Fibroblast of skin of left biceps (primary cell): ENCODE data around the gene ACKR2.
"Not testable (repeated sequence)": the region's sequence is repeated elsewhere in the genome, so short reads cannot be mapped to it uniquely, and the experiment has no call there.

ENCODE experiments used
- DNase-seq, 2 experiments: peaks; one replicate each; pipeline ENCODE4 v3.0.0-alpha.2; 2013; ENCODE audit warnings: low read depth in 2 of 2

Gene ACKR2

DNA sequence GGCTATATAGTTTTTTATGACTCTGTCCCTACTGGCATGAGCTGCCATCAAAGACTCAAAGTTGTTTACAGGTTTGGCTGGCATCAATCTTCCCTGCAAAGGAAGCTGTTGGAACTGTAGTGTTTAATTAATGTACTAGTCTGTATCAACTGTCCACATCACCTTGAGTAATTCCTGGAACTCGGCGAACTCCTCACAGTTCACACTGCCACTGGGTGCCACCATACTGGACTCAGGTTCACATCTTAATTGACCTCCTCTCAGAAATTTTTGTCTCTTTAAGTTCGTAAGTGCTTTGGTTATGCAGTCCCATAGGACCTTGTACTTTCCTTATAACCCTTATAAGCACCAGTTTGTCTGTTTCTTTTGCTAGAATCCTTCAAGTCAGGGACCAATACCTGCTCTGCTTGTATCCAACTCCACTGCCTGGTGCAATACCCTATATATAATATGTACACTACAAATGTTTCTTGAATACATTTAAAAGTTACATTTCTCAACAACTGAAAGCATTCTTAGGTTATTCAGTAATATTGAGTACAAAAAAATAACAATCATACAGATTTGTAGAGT, 8.1 kb upstream of the ACKR2 start:
- DNase-seq, result no peak

DNA sequence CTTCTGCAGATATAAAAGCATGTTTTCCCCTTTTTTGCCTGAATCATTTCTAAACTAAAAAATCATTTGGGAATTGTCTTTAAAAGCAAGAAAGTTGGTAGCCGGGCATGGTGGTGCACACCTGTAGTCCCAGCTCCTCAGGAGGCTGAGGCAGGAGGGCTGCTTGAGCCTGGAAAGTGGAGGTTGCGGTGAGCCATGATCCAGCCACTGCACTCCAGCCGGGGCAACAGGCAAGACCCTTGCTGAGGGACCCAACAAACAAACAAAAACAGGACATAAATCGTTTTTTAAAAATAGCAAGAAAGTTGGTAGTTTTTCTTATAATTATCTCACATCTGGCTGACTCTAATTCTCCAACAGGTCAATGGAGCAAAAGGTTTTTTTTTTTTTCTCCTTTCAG, 7.5 kb upstream of the ACKR2 start:
- no peak for DNase-seq

DNA sequence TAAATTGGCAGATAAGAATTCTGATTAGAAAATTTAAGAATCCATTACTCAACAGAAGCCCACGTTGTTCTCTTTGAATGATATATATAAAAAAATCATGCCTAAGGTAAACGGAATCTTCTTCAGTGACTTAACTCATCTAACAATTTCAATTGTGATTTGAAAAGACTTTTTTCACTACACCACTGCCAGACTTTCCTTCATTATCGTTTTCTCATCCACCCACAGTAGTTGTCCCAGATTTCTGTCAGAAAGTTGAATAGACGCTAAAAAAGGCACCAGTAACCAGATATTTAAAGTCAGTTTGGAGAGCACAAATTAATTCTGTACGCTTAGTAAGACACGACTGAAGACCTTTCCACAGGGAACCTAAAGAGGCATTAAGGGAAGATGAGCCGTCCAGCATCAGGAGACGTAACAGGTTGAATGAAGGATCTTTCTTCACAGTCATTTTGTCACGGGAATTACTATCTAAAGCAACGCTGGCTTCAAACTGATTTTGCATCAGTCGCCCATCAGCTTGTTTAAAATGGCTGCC, 6.3 kb upstream of the ACKR2 start:
- no peak for DNase-seq

DNA sequence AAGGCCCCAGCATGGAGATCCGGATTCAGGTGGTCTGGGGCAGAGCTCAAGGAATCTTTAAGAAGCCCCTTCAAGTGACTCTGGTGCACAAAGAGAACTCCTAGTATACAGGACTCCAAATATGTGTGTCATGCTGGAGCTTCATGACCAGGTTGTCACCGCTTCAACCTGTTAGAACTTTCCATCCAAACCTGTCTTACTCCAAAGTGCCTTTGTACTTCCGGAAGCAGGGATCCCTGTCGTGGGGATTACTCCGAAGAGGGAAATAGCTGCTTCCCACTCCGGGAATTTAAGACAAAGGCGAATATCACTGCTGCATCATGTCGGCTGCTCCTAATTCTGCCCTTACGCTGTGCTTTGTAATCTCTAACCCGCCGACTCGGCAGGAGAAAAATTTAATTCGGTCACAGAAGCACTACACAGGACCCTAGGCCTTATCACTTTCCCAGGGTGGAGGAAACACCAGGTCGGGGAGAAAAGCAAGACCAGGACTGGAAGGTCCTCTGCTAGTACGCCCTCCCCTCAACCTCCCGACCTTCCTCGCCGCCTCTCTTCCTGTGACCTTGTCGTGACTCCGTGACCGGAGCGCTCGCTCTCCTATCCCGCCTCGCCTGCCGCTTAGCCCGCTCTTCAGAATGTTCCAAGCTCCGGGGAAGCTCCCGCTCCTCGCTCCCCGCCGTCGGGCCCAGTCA, 5.7 kb upstream of the ACKR2 start:
- DNase-seq, result no peak

- peak; percentile 78 to 82 for DNase-seq
These were observed 5.0 kb upstream of the ACKR2 start, which contains the start of gene HIGD1A for GRCh38 chr3:42804106-42804830. Gene HIGD1A (minus strand): TSS chr3:42804490. CDS start chr3:42794253, 10,237 bp downstream.

DNA sequence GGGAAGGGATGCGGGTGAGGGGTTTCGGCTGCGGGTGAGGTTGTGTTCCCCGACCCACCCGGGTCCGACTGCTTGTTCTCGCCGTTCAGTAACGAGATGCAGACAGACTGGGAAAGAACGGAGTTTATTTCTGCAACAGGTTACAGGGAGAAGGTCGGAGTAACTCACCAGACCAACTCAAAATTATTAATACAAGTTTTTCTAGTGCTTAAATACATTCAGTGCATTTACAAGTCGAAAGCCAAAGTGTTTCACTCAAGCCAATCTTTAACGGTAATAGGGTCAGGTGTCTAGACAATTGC, 4.5 kb upstream of the ACKR2 start:
- no peak for DNase-seq

DNA sequence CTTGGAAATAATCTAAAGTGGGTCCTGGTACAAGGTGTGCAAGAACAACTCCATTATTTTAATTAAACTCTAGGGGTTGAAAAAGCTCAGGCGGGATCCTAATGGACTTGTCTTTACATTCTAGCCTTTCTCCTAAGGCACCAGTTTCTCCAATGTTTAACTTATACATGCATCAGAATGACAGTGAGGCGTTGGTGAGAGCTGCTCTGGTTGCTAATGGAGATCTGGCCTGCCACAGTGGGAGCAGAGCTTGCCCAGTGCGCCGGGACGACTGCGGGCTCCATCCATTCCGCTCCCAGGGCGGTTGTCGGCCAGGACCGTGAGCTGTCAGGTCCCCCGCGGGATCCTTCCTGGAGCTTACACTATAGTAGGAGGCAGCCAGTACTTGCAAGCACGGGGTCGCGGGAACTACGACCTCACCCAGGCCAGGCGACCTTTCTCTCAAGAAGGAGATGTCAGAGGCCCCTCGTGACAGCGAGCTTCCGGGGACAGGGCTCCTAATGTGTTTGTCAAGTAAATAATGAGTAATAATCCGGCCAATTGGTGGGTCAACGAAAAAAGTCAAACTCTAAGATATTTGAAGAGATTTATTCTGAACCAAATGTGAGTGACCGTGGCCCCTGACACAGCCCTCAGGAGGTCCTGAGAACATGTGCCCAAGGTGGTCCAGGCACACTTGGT, 4.0 kb upstream of the ACKR2 start:
- DNase-seq, result no peak

DNA sequence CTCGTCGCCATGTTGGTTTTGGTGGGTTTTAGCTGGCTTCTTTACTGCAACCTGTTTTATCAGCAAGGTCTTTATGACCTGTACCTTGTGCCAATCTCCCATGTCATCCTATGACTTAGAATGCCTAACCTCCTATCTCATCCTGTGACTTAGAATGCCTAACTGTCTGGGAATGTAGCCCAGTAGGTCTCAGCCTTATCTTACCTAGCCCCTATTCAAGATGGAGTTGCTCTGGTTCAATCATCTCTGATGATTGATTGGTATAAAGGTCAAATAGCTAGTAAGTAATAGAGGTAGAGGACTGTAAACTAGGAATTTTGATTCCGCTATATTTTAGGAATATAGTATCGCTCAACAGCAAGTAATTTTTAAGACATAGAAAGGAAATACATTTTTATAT, 1.3 kb upstream of the ACKR2 start:
- DNase-seq, result no peak

DNA sequence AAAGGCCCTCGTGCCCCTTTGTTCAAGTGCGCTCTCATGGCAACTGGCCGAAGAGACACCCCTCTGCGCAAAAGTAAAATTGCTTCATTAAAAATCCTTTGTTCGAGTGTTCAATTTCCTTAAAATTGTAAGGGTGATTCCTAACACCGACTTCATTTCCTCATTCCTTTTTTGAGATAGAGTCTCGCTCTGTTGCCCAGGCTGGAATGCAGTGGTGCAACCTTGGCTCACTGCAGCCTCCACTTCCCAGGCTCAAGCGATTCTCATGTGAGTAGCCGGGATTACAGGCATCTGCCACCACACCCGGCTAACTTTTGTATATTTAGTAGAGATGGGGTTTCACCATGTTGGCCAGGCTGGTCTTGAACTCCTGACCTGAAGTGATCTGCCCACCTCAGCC, 1.5 kb downstream of the ACKR2 start:
- DNase-seq, result not testable (repeated sequence)

DNA sequence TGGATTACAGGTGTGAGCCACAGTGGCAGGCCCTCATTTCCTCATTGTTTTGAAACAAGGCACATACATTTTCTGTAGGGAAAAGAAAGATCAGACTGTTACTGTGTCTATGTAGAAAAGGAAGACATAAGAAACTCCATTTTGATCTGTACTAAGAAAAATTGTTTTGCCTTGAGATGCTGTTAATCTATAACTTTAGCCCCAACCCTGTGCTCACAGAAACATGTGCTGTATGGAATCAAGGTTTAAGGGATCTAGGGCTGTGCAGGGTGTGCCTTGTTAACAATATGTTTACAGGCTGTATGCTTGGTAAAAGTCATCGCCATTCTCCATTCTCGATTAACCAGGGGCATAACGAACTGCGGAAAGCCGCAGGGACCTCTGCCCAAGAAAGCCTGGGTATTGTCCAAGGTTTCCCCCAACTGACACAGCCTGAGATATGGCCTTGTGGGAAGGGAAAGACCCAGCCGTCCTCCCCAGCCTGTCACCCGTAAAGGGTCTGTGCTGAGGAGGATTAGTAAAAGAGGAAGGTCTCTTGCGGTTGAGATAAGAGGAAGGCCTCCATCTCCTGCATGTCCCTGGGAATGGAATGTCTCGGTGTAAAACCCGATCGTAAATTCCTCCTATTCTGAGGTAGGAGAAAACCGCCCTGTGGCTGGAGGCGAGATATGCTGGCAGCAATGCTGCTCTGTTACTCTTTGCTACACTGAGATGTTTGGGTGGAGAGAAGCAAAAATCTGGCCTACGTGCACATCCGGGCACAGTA, 2.1 kb downstream of the ACKR2 start:
- DNase-seq, result not testable (repeated sequence)

- no peak for DNase-seq
These were observed 5.0 kb downstream of the ACKR2 start for GRCh38 chr3:42814246-42814645.

DNA sequence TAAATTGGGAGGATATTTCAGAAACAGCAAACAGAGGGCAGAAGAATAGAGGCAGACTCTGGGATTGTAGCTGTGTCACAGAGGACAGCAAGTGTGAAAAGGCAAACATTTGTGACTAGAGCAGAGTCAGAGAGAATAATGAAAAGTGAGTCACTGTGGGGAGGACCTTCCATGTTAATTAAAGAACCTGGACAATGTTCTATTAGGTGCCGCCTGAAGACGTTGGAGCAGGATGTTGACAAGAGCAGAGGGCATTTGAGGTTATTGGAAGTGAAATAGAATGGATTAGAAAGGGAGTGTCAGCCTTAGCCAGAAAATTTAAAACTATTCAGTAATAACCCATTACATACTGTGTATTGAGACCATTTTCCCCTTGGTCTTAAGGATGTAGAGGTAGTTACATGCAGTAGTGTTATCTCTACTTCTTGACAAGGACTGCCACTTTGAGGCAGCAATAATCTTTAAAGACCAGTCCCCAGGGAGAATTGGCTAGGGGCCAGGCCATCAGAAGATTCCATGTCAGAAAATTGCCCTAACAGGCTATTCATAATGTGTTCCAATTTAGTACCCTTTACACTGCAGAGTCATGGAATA, 5.8 kb downstream of the ACKR2 start:
- DNase-seq, result no peak

DNA sequence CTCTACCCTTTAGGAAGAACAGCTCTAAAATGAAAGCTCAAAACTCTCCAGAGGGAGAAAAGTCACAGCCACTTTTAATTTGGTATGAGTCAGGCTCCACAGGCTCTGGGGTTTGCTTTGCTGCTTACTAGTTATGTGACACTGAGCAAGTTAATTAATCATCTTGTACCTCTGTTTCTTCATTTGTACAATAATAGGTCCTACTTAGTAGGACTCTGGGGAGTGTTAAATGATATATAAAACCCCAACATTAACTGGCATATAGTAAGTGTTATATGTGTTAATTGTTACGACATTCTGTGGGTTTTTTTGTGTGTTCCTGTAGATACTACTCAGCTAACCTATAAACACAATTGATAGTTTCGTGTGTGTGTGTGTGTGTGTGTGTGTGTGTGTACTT, 6.6 kb downstream of the ACKR2 start:
- no peak for DNase-seq

DNA sequence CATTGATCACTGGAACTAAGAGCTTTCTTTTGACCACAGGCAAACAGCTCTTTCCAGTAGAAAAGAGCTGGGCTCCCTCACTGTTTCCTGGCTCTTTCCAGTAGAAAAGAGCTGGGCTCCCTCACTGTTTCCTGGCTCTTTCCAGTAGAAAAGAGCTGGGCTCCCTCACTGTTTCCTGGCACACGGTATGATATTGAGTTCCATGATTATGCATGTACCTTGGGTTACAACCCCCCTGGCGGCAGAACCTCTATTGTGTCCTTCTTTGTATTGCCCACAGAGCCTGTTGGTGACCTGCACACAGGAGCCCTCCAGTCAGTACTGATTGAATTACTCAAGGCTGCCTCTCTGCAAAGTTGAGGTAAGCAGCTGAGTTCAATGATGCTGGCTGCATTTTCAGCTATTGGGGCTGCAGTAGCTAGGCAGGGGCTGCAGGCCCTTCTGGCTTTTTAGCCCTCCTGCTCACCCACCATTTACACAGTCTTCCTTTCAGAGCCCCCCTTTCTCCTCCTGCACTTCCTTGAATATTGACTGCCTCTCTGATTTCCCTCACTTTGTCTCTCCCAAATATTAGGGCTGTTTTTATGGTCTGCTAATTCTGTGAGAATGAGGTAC, 10.2 kb downstream of the ACKR2 start:
- no peak for DNase-seq

DNA sequence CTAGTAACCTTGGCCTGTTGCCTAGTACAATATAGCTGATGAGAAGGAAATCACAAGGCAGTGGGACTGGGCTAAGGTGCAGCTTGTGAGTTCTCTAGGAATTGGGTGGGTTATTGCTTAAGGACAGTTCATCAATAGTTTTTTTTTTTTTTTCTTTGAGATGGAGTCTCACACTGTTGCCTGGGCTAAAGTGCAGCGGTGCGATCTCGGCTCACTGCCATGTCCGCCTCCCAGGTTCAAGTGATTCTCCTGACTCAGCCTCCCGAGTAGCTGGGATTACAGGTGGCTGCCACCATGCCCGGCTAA, 11.5 kb downstream of the ACKR2 start:
- no peak for DNase-seq

- no peak for DNase-seq
These were observed 13.6 kb downstream of the ACKR2 start for GRCh38 chr3:42822828-42823227.

- no peak for DNase-seq
These were observed 14.1 kb downstream of the ACKR2 start for GRCh38 chr3:42823351-42823750.

DNA sequence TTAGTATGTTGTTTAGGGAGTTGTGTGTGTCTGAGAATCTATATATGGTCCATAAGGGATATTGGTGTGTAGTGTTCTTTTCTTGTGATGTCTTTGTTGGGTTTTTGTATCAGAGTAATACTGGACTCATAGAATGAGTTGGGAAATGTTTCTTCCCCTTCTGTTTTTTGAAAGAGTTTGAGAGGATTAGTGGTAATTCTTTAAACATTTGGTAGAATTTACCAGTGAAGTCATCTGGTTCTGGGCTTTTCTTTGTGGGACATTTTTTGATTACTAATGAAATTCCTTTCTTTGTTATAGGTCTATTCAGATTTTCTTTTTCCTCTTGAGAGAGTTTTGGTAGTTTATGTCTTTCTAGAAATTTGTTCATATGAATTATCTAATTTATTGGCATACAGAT, 16.9 kb downstream of the ACKR2 start:
- no peak for DNase-seq

DNA sequence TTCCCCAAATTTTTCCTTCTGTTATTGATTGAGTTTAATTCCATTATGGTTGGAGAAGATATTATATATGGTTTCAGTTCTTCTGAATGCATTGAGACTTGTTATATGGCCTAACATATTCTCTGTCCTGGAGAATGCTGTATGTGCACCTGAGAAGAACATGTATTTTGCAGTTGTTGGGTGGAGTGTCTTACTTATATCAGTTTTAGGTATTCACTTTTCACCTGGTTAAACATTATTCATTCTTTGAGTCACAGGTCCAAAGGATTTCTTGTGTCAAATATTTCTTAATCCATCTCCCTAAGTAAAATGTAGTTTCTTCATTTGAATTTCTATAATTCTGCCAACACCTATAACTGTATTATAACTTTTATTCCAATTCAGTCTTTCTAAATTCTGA, 17.8 kb downstream of the ACKR2 start:
- no peak for DNase-seq

GRCh38 chr3:42827654-42828053, 18.4 kb downstream of the ACKR2 start:
- DNase-seq, result no peak

GRCh38 chr3:42829083-42829627, 19.9 kb downstream of the ACKR2 start:
- DNase-seq, result no peak
